ENCODE data around the gene HMOX2.

DNA sequence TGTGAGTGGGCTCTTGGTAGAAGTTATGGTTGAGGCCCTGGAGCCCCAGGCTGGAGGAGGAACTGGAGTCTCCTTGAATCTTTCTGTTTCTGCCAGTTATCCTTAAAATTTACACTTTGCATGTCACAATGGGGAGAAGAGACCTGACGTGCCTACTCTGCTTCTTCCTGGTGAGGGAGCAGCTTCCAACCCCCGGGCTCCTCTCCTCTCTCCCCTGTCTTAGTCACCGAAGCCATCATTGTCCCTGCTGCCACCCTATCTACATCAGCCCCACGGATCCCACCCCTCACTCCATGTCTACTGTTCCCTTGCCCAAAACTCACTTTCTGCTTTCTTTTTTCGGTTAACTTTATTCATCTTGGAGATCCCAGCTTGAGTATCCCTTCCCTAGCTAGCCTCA is 32.9 kb upstream of the HMOX2 start:
- TF ChIP-seq, protein P1, sequence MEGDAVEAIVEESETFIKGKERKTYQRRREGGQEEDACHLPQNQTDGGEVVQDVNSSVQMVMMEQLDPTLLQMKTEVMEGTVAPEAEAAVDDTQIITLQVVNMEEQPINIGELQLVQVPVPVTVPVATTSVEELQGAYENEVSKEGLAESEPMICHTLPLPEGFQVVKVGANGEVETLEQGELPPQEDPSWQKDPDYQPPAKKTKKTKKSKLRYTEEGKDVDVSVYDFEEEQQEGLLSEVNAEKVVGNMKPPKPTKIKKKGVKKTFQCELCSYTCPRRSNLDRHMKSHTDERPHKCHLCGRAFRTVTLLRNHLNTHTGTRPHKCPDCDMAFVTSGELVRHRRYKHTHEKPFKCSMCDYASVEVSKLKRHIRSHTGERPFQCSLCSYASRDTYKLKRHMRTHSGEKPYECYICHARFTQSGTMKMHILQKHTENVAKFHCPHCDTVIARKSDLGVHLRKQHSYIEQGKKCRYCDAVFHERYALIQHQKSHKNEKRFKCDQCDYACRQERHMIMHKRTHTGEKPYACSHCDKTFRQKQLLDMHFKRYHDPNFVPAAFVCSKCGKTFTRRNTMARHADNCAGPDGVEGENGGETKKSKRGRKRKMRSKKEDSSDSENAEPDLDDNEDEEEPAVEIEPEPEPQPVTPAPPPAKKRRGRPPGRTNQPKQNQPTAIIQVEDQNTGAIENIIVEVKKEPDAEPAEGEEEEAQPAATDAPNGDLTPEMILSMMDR (IDR thresholded peaks at IDR 0.05; ENCODE audit: low read depth, low read length), result no peak
- TF ChIP-seq, protein P2, sequence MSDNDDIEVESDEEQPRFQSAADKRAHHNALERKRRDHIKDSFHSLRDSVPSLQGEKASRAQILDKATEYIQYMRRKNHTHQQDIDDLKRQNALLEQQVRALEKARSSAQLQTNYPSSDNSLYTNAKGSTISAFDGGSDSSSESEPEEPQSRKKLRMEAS (IDR thresholded peaks at IDR 0.05; ENCODE audit: low read depth, low read length), result no peak

Data from NB4 (cell line).